ENCODE data around the gene PSMD8. TPM values are rescaled to one million over a fixed set of nuclear protein-coding genes. Genes with fewer than 3 reads are reported as not detected.
"Not testable (repeated sequence)": the region's sequence is repeated elsewhere in the genome, so short reads cannot be mapped to it uniquely, and the experiment has no call there.

The PSMD8 gene
- total and polyA plus RNA-seq, 4 donors = 89.3 to 134 (median 119) TPM

GRCh38 chr19:38425222-38425809 is 50.9 kb downstream of the PSMD8 start:
- Histone ChIP-seq H3K27ac (ENCODE audit: low read depth in 1 of 2, low read length in 2 of 2) (no peak overlapping the region), H3K36me3 (ENCODE audit: control insufficient read depth in 4 of 4, insufficient read depth in 3 of 4, low read depth in 1 of 4, low read length in 3 of 4) (no peaks in the 10 kb centered on the region), H3K4me3 (ENCODE audit: low read depth in 1 of 3, low read length in 3 of 3) (peak overlapping the region in 1 of 3 donors; percentile 21), H3K9me3 (ENCODE audit: control insufficient read depth in 4 of 4, low read length in 3 of 4) (no peaks in the 10 kb centered on the region), H3K4me1 (ENCODE audit: control insufficient read depth in 4 of 4, insufficient read depth in 4 of 4, low read length in 3 of 4) (no peaks in the 10 kb centered on the region), H3K27me3 (ENCODE audit: control insufficient read depth in 4 of 4, insufficient read depth in 4 of 4, low read length in 3 of 4) (no peaks in the 10 kb centered on the region), H3K9ac (ENCODE audit: low read depth in 1 of 2, low read length in 2 of 2) (no peak overlapping the region)
- no peak for TF ChIP-seq CTCF (IDR thresholded peaks at IDR 0.05; ENCODE audit: low read depth, low read length, missing input control)
- WGBS = 75% methylated on average over 7 of the region's 7 CpGs
- DNase-seq (ENCODE audit: low spot score) = no peak

GRCh38 chr19:38425810-38426466 is 51.6 kb downstream of the PSMD8 start, which contains the start of gene RASGRP4:
Gene RASGRP4, minus strand, starts transcription at chr19:38426219. Its CDS starts 128 bp downstream, at chr19:38426091.
- Histone ChIP-seq H3K4me1 (ENCODE audit: control insufficient read depth in 4 of 4, insufficient read depth in 4 of 4, low read length in 3 of 4) (no peaks in the 10 kb centered on the region), H3K27ac (ENCODE audit: low read depth in 1 of 2, low read length in 2 of 2) (no peak within 1 kb of the TSS), H3K9ac (ENCODE audit: low read depth in 1 of 2, low read length in 2 of 2) (no peak within 1 kb of the TSS), H3K4me3 (ENCODE audit: low read depth in 1 of 3, low read length in 3 of 3) (peak within 1 kb of the TSS in 2 of 3 donors; percentile 21 to 23), H3K9me3 (ENCODE audit: control insufficient read depth in 4 of 4, low read length in 3 of 4) (no peaks in the 10 kb centered on the region), H3K36me3 (ENCODE audit: control insufficient read depth in 4 of 4, insufficient read depth in 3 of 4, low read depth in 1 of 4, low read length in 3 of 4) (no peaks in the 10 kb centered on the region), H3K27me3 (ENCODE audit: control insufficient read depth in 4 of 4, insufficient read depth in 4 of 4, low read length in 3 of 4) (no peaks in the 10 kb centered on the region)
- no peak for DNase-seq (ENCODE audit: low spot score)
- 30% methylated on average over 20 of the region's 20 CpGs for WGBS
- TF ChIP-seq ATF3 (IDR thresholded peaks at IDR 0.05) (no peak), SP1 (IDR thresholded peaks at IDR 0.05) (no peak), YY1 (IDR thresholded peaks at IDR 0.05) (no peak), RXRA (IDR thresholded peaks at IDR 0.05) (no peak), CTCF (IDR thresholded peaks at IDR 0.05; ENCODE audit: low read depth, low read length, missing input control) (no peak), MAX (IDR thresholded peaks at IDR 0.05) (no peak)

GRCh38 chr19:38427035-38427677 is 52.8 kb downstream of the PSMD8 start:
- H3K4me1 ChIP-seq (ENCODE audit: control insufficient read depth in 4 of 4, insufficient read depth in 4 of 4, low read length in 3 of 4); H3K9me3 ChIP-seq (ENCODE audit: control insufficient read depth in 4 of 4, low read length in 3 of 4); H3K9ac ChIP-seq (ENCODE audit: low read depth in 1 of 2, low read length in 2 of 2); H3K27me3 ChIP-seq (ENCODE audit: control insufficient read depth in 4 of 4, insufficient read depth in 4 of 4, low read length in 3 of 4); H3K27ac ChIP-seq (ENCODE audit: low read depth in 1 of 2, low read length in 2 of 2); DNase-seq (ENCODE audit: low spot score); H3K36me3 ChIP-seq (ENCODE audit: control insufficient read depth in 4 of 4, insufficient read depth in 3 of 4, low read depth in 1 of 4, low read length in 3 of 4); H3K4me3 ChIP-seq (ENCODE audit: low read depth in 1 of 3, low read length in 3 of 3): not testable (repeated sequence)
- 76% methylated on average over 17 of the region's 17 CpGs for WGBS

Data from liver (tissue), 9 donors.